ENCODE measurements around the gene WDR64.

- TF ChIP-seq TAF1 (conservative IDR thresholded peaks at IDR 0.05) = no peak
- TF ChIP-seq CTCF (IDR thresholded peaks at IDR 0.05; ENCODE audit: low read depth, low read length, missing input control) = no peak
- TF ChIP-seq, protein P1, sequence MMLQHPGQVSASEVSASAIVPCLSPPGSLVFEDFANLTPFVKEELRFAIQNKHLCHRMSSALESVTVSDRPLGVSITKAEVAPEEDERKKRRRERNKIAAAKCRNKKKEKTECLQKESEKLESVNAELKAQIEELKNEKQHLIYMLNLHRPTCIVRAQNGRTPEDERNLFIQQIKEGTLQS (IDR thresholded peaks at IDR 0.05) = no peak
- no peak for TF ChIP-seq YY1 (IDR thresholded peaks at IDR 0.05)
- TF ChIP-seq EGR1 (IDR thresholded peaks at IDR 0.05; ENCODE audit: low read depth in 2 of 2) = no peak
- no peak for TF ChIP-seq FOXA1 (IDR thresholded peaks at IDR 0.05)
- TF ChIP-seq RAD21 (IDR thresholded peaks at IDR 0.05) = no peak
- TF ChIP-seq JUND (IDR thresholded peaks at IDR 0.05) = no peak
- TF ChIP-seq, protein P2, sequence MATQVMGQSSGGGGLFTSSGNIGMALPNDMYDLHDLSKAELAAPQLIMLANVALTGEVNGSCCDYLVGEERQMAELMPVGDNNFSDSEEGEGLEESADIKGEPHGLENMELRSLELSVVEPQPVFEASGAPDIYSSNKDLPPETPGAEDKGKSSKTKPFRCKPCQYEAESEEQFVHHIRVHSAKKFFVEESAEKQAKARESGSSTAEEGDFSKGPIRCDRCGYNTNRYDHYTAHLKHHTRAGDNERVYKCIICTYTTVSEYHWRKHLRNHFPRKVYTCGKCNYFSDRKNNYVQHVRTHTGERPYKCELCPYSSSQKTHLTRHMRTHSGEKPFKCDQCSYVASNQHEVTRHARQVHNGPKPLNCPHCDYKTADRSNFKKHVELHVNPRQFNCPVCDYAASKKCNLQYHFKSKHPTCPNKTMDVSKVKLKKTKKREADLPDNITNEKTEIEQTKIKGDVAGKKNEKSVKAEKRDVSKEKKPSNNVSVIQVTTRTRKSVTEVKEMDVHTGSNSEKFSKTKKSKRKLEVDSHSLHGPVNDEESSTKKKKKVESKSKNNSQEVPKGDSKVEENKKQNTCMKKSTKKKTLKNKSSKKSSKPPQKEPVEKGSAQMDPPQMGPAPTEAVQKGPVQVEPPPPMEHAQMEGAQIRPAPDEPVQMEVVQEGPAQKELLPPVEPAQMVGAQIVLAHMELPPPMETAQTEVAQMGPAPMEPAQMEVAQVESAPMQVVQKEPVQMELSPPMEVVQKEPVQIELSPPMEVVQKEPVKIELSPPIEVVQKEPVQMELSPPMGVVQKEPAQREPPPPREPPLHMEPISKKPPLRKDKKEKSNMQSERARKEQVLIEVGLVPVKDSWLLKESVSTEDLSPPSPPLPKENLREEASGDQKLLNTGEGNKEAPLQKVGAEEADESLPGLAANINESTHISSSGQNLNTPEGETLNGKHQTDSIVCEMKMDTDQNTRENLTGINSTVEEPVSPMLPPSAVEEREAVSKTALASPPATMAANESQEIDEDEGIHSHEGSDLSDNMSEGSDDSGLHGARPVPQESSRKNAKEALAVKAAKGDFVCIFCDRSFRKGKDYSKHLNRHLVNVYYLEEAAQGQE (IDR thresholded peaks at IDR 0.05) = no peak
- TF ChIP-seq FOXA2 (IDR thresholded peaks at IDR 0.05) = no peak
- no peak for TF ChIP-seq MAX (IDR thresholded peaks at IDR 0.05)
- TF ChIP-seq SP1 (IDR thresholded peaks at IDR 0.05) = no peak
- TF ChIP-seq HNF4A (conservative IDR thresholded peaks at IDR 0.05) = no peak
- no peak for TF ChIP-seq HNF4G (IDR thresholded peaks at IDR 0.05)
These were observed 184.9 kb downstream of the WDR64 start for GRCh38 chr1:241836941-241837340.

Data from liver (tissue), 3 donors.